Liver (tissue), 9 donors: ENCODE data around the gene BCAS1. TPM values are rescaled to one million over a fixed set of nuclear protein-coding genes. Genes with fewer than 3 reads are reported as not detected.

Source experiments
- DNase-seq: peaks from one replicate; pipeline ENCODE4 v3.0.0-alpha.2; 2017; ENCODE audit warnings: low spot score
- H3K27ac ChIP-seq, 2 donors: one replicate each; pipeline ENCODE4 v1.7.0; 2013; ENCODE audit warnings: inconsistent platforms in 2 of 2, low read length in 2 of 2, control low read depth in 1 of 2, low read depth in 1 of 2, mild to moderate bottlenecking in 1 of 2
- H3K27me3 ChIP-seq, 4 donors: one replicate each; pipeline versions ENCODE4 v1.6.1 to v1.7.0; 2013; ENCODE audit warnings: low read length in 3 of 4, inconsistent platforms in 1 of 4, mild to moderate bottlenecking in 1 of 4, moderate library complexity in 1 of 4; ENCODE audit not compliant: control insufficient read depth in 4 of 4, insufficient read depth in 4 of 4
- H3K36me3 ChIP-seq, 4 donors: one replicate each; pipeline versions ENCODE4 v1.6.1 to v1.7.0; 2013; ENCODE audit warnings: low read length in 3 of 4, mild to moderate bottlenecking in 3 of 4, low read depth in 1 of 4, moderate library complexity in 1 of 4; ENCODE audit not compliant: control insufficient read depth in 4 of 4, insufficient read depth in 3 of 4
- H3K4me1 ChIP-seq, 4 donors: one replicate each; pipeline versions ENCODE4 v1.6.1 to v1.7.0; 2013; ENCODE audit warnings: low read length in 3 of 4, mild to moderate bottlenecking in 3 of 4, moderate library complexity in 1 of 4; ENCODE audit not compliant: control insufficient read depth in 4 of 4, insufficient read depth in 4 of 4
- H3K4me3 ChIP-seq, 3 donors: one replicate each; pipeline versions ENCODE4 v1.6.1 to v1.7.0; 2013; ENCODE audit warnings: low read length in 3 of 3, control low read depth in 1 of 3, low read depth in 1 of 3, mild to moderate bottlenecking in 1 of 3
- H3K9ac ChIP-seq, 2 donors: one replicate each; pipeline ENCODE4 v1.7.0; 2013; ENCODE audit warnings: low read length in 2 of 2, mild to moderate bottlenecking in 2 of 2, moderate library complexity in 2 of 2, control low read depth in 1 of 2, low read depth in 1 of 2
- H3K9me3 ChIP-seq, 4 donors: one replicate each; pipeline versions ENCODE4 v1.6.1 to v1.7.0; 2013; ENCODE audit warnings: low read length in 3 of 4; ENCODE audit not compliant: control insufficient read depth in 4 of 4
- ATF3 ChIP-seq: IDR thresholded peaks from 2 replicates; pipeline ENCODE4 v1.6.1; 2016; ENCODE audit warnings: antibody characterized with exemption
- CTCF ChIP-seq: fragments of 150-350 bp; IDR thresholded peaks from 2 replicates; pipeline ENCODE4 v1.5.1; 2017; ENCODE audit warnings: improper control_type of control experiment, low read depth, low read length; ENCODE audit not compliant: missing input control
- EGR1 ChIP-seq, 2 donors: IDR thresholded peaks; 2 replicates each; pipeline ENCODE4 v1.6.1; 2016 to 2018; ENCODE audit warnings: antibody characterized with exemption in 2 of 2, low read depth in 2 of 2
- FOXA1 ChIP-seq: IDR thresholded peaks from 2 replicates; pipeline ENCODE4 v1.6.1; 2016; ENCODE audit warnings: antibody characterized with exemption
- FOXA2 ChIP-seq: IDR thresholded peaks from 2 replicates; pipeline ENCODE4 v1.6.1; 2016; ENCODE audit warnings: antibody characterized with exemption
- GABPA ChIP-seq, 2 donors: IDR thresholded peaks in 1 of 2; conservative IDR thresholded peaks in 1 of 2; 2 replicates each; pipeline ENCODE4 v1.6.1; 2016; ENCODE audit warnings: antibody characterized with exemption in 2 of 2, mild to moderate bottlenecking in 1 of 2, moderate library complexity in 1 of 2
- HNF4A ChIP-seq, 2 donors: conservative IDR thresholded peaks; 2 replicates each; pipeline ENCODE4 v1.6.1; 2016; ENCODE audit warnings: antibody characterized with exemption in 2 of 2, mild to moderate bottlenecking in 2 of 2
- JUND ChIP-seq, 2 donors: IDR thresholded peaks; 2 replicates each; pipeline ENCODE4 v1.6.1; 2016; ENCODE audit warnings: antibody characterized with exemption in 2 of 2
- MAX ChIP-seq: IDR thresholded peaks from 2 replicates; pipeline ENCODE4 v1.6.1; 2016; ENCODE audit warnings: antibody characterized with exemption
- RAD21 ChIP-seq, 2 donors: IDR thresholded peaks; 2 replicates each; pipeline ENCODE4 v1.6.1; 2016; ENCODE audit warnings: antibody characterized with exemption in 2 of 2, mild to moderate bottlenecking in 2 of 2
- REST ChIP-seq: IDR thresholded peaks from 2 replicates; pipeline ENCODE4 v1.6.1; 2016; ENCODE audit warnings: antibody characterized with exemption, mild to moderate bottlenecking
- RXRA ChIP-seq, 2 donors: IDR thresholded peaks; 2 replicates each; pipeline ENCODE4 v1.6.1; 2017 to 2018; ENCODE audit warnings: antibody characterized with exemption in 2 of 2, mild to moderate bottlenecking in 1 of 2
- SP1 ChIP-seq: IDR thresholded peaks from 2 replicates; pipeline ENCODE4 v1.6.1; 2018; ENCODE audit warnings: antibody characterized with exemption, mild to moderate bottlenecking
- TAF1 ChIP-seq: conservative IDR thresholded peaks from 2 replicates; pipeline ENCODE4 v1.6.1; 2016; ENCODE audit warnings: antibody characterized with exemption, mild to moderate bottlenecking
- ZBTB33 ChIP-seq: IDR thresholded peaks from 2 replicates; pipeline ENCODE4 v1.6.1; 2016; ENCODE audit warnings: antibody characterized with exemption
- WGBS: extraction: QIAGEN DNeasy Blood & Tissue Kit; methylation state at CpG from one replicate; pipeline ENCODE4 v1.1.7; 2013; 5-methylcytosine and 5-hydroxymethylcytosine counted together
- polyA plus RNA-seq, 2 donors: library from polyadenylated mRNA; stranded (reverse) in 1 of 2; unstranded in 1 of 2; fragments of 200-250 nt in 1 of 2; fragments of >200 nt in 1 of 2; fragmentation: Nextera tagmentation in 1 of 2; extraction: Ambion mirVana in 1 of 2; gene quantifications; one replicate each; pipeline versions ENCODE4 v1.2.1 to v1.2.3, GENCODE V29; 2013 to 2015
- total RNA-seq, 2 donors: library from RNA; depleted of rRNA; stranded (reverse); fragments of >200 nt; gene quantifications; one replicate each; pipeline ENCODE4 v1.2.3, GENCODE V29; 2014
- donor health status: healthy.
- donor health status: healthy.
- donor health status: healthy.
- donor health status: healthy.
- donor health status: healthy.

Gene BCAS1
- total and polyA plus RNA-seq, 4 donors, result under 0.01 to 0.93 (median 0.04) TPM

GRCh38 chr20:53948383-53949318 lies 121.7 kb downstream of the BCAS1 start:
- Histone ChIP-seq H3K9me3 (no peaks in the 10 kb centered on the region), H3K9ac (no peak overlapping the region), H3K27me3 (no peaks in the 10 kb centered on the region), H3K27ac (no peak overlapping the region), H3K4me3 (no peak overlapping the region), H3K4me1 (no peaks in the 10 kb centered on the region), H3K36me3 (no peaks in the 10 kb centered on the region)
- TF ChIP-seq SP1 (no peak), FOXA2 (no peak), TAF1 (no peak), REST (no peak), HNF4A (conservative IDR thresholded peaks at IDR 0.05) (no peak), RXRA (IDR thresholded peaks at IDR 0.05) (no peak), FOXA1 (no peak), ZBTB33 (no peak), EGR1 (IDR thresholded peaks at IDR 0.05; ENCODE audit: low read depth in 2 of 2) (no peak), JUND (IDR thresholded peaks at IDR 0.05) (no peak), GABPA (IDR thresholded peaks at IDR 0.05 in 1 of 2, conservative IDR thresholded peaks at IDR 0.05 in 1 of 2) (no peak), CTCF (no peak), MAX (no peak), ATF3 (no peak), RAD21 (IDR thresholded peaks at IDR 0.05) (no peak)
- no peak for DNase-seq
- 92% methylated on average over 11 of the region's 11 CpGs for WGBS
